Measurements from ENCODE around the gene CEP128. TPM values are rescaled to one million over a fixed set of nuclear protein-coding genes. Genes with fewer than 3 reads are reported as not detected.
A peak's percentile ranks its signal among the peaks of the same experiment; 100 is the strongest.

CEP128 gene
- total RNA-seq, 8 experiments from 2014 or later = 1.7 to 12.7 (median 5.2) TPM

- in situ Hi-C loops (cut with MboI; ENCODE audit: low pct_unique_long_range_greater_than_20kb in 2 of 9, low sequenced_read_pairs in 9 of 9, unreplicated experiment in 9 of 9) = no loop called here
- Histone ChIP-seq H3K4me1 (replicated peaks in 1 of 2) (no peaks in the 10 kb centered on the region), H3K27ac (no peak overlapping the region), H3K4me3 (no peak overlapping the region)
- ATAC-seq (replicated peaks in 6 of 8) = peak in 3 of 8 experiments; percentile 87 to 100 (median 100)
- 0 to 70% (median 8%) methylated on average over 1 to 3 of the region's 4 CpGs; no CpG with 5 or more reads in 2 of the 10 experiments for WGBS, 10 experiments
Observed at GRCh38 chr14:80491131-80491530, 450.4 kb downstream of the CEP128 start.

DNA sequence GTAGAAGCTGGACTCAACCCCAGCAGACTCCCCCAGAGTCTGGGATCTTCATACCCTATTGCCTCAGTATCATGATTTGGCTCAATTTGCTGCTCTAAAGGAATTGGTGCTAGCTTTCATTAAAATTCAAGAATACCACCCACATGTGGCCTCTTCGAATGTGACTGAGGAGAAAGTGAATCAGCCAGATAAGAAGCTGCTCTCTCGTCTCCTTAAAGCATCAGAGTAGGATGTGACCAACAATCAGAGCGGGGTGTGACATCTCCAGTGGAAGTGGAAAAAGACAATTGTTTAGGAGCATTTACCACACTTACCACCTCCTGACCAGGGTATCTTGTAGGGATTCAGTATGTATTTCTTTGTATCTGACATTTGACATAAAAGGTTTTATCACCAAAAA is 452.0 kb downstream of the CEP128 start:
- in situ Hi-C loops (cut with MboI; ENCODE audit: low pct_unique_long_range_greater_than_20kb in 2 of 9, low sequenced_read_pairs in 9 of 9, unreplicated experiment in 9 of 9) = no loop called here
- no peak overlapping the region for H3K4me3 ChIP-seq
- no peak overlapping the region for H3K27ac ChIP-seq
- no peaks in the 10 kb centered on the region for H3K4me1 ChIP-seq (replicated peaks in 1 of 2)
- WGBS, 10 experiments = 33 to 100% (median 80%) methylated on average over 1 to 3 of the region's 3 CpGs; no CpG with 5 or more reads in 3 of the 10 experiments
- ATAC-seq (replicated peaks in 6 of 8) = peak in 1 of 8 experiments; percentile 12

GRCh38 chr14:80485764-80486163 is 455.8 kb downstream of the CEP128 start:
- Histone ChIP-seq H3K27ac (no peak overlapping the region), H3K4me3 (no peak overlapping the region), H3K4me1 (replicated peaks in 1 of 2) (no peaks in the 10 kb centered on the region)
- no peak for ATAC-seq (replicated peaks in 6 of 8)
- in situ Hi-C loops (cut with MboI; ENCODE audit: low pct_unique_long_range_greater_than_20kb in 2 of 9, low sequenced_read_pairs in 9 of 9, unreplicated experiment in 9 of 9) = no loop called here
- WGBS, 10 experiments = 92 to 100% (median 95%) methylated on average over 2 of the region's 2 CpGs; no CpG with 5 or more reads in 1 of the 10 experiments

GRCh38 chr14:80483331-80483730 is 458.2 kb downstream of the CEP128 start:
- no peak for ATAC-seq (replicated peaks in 6 of 8)
- in situ Hi-C loops (cut with MboI; ENCODE audit: low pct_unique_long_range_greater_than_20kb in 2 of 9, low sequenced_read_pairs in 9 of 9, unreplicated experiment in 9 of 9) = no loop called here
- whole genome bisulfite sequencing, 10 experiments = 94 to 100% (median 100%) methylated on average over 1 to 2 of the region's 2 CpGs; no CpG with 5 or more reads in 3 of the 10 experiments
- Histone ChIP-seq H3K4me1 (replicated peaks in 1 of 2) (no peaks in the 10 kb centered on the region), H3K4me3 (no peak overlapping the region), H3K27ac (no peak overlapping the region)

- Histone ChIP-seq H3K27ac (no peak overlapping the region), H3K4me3 (no peak overlapping the region), H3K4me1 (replicated peaks in 1 of 2) (no peaks in the 10 kb centered on the region)
- in situ Hi-C loops (cut with MboI; ENCODE audit: low pct_unique_long_range_greater_than_20kb in 2 of 9, low sequenced_read_pairs in 9 of 9, unreplicated experiment in 9 of 9) = no loop called here
- WGBS, 10 experiments = 52 to 100% (median 79%) methylated on average over 2 to 6 of the region's 6 CpGs
- ATAC-seq (replicated peaks in 6 of 8) = no peak
Observed at GRCh38 chr14:80477388-80478160, 464.0 kb downstream of the CEP128 start.

- no peak for ATAC-seq (replicated peaks in 6 of 8)
- WGBS, 10 experiments = 49 to 100% (median 94%) methylated on average over 1 to 4 of the region's 4 CpGs; no CpG with 5 or more reads in 1 of the 10 experiments
- no peak overlapping the region for H3K27ac ChIP-seq
- H3K4me1 ChIP-seq (replicated peaks in 1 of 2) = no peaks in the 10 kb centered on the region
- H3K4me3 ChIP-seq = no peak overlapping the region
- in situ Hi-C loops (cut with MboI; ENCODE audit: low pct_unique_long_range_greater_than_20kb in 2 of 9, low sequenced_read_pairs in 9 of 9, unreplicated experiment in 9 of 9) = no loop called here
Observed at GRCh38 chr14:80475074-80475473, 466.5 kb downstream of the CEP128 start.

GRCh38 chr14:80468331-80469122 is 473.0 kb downstream of the CEP128 start:
- WGBS, 10 experiments = 59 to 100% (median 80%) methylated on average over 2 to 5 of the region's 5 CpGs
- in situ Hi-C loops (cut with MboI; ENCODE audit: low pct_unique_long_range_greater_than_20kb in 2 of 9, low sequenced_read_pairs in 9 of 9, unreplicated experiment in 9 of 9) = no loop called here

GRCh38 chr14:80465546-80466220 is 475.9 kb downstream of the CEP128 start:
- in situ Hi-C loops (cut with MboI; ENCODE audit: low pct_unique_long_range_greater_than_20kb in 2 of 9, low sequenced_read_pairs in 9 of 9, unreplicated experiment in 9 of 9) = no loop called here
- no peaks in the 10 kb centered on the region for H3K4me1 ChIP-seq (replicated peaks in 1 of 2)
- no peak overlapping the region for H3K27ac ChIP-seq
- H3K4me3 ChIP-seq = no peak overlapping the region
- no peak for ATAC-seq (replicated peaks in 6 of 8)
- WGBS, 10 experiments = 83 to 100% (median 93%) methylated on average over 4 to 6 of the region's 7 CpGs; no CpG with 5 or more reads in 3 of the 10 experiments

More at GRCh38 chr14:80468331-80469122, 473.0 kb downstream of the CEP128 start:
- Histone ChIP-seq H3K4me1 (replicated peaks in 1 of 2) (no peaks in the 10 kb centered on the region), H3K27ac (no peak overlapping the region), H3K4me3 (no peak overlapping the region)
- peak in 1 of 8 experiments; percentile 35 for ATAC-seq (replicated peaks in 6 of 8)

GRCh38 chr14:80464531-80465149 is 476.9 kb downstream of the CEP128 start:
- H3K4me1 ChIP-seq (replicated peaks in 1 of 2) = no peaks in the 10 kb centered on the region
- H3K4me3 ChIP-seq = no peak overlapping the region
- H3K27ac ChIP-seq = no peak overlapping the region
- ATAC-seq (replicated peaks in 6 of 8) = no peak
- in situ Hi-C loops (cut with MboI; ENCODE audit: low pct_unique_long_range_greater_than_20kb in 2 of 9, low sequenced_read_pairs in 9 of 9, unreplicated experiment in 9 of 9) = no loop called here
- 59 to 100% (median 70%) methylated on average over 2 to 15 of the region's 15 CpGs; no CpG with 5 or more reads in 2 of the 10 experiments for WGBS, 10 experiments

- Histone ChIP-seq H3K4me3 (no peak overlapping the region), H3K27ac (no peak overlapping the region), H3K4me1 (replicated peaks in 1 of 2) (no peaks in the 10 kb centered on the region)
- in situ Hi-C loops (cut with MboI; ENCODE audit: low pct_unique_long_range_greater_than_20kb in 2 of 9, low sequenced_read_pairs in 9 of 9, unreplicated experiment in 9 of 9) = no loop called here
- ATAC-seq (replicated peaks in 6 of 8) = peak in 3 of 8 experiments; percentile 59 to 85 (median 69)
- 0 to 100% (median 44%) methylated on average over 1 of the region's 1 CpG; no CpG with 5 or more reads in 2 of the 10 experiments for WGBS, 10 experiments
Observed at GRCh38 chr14:80456209-80456608, 485.3 kb downstream of the CEP128 start.

DNA sequence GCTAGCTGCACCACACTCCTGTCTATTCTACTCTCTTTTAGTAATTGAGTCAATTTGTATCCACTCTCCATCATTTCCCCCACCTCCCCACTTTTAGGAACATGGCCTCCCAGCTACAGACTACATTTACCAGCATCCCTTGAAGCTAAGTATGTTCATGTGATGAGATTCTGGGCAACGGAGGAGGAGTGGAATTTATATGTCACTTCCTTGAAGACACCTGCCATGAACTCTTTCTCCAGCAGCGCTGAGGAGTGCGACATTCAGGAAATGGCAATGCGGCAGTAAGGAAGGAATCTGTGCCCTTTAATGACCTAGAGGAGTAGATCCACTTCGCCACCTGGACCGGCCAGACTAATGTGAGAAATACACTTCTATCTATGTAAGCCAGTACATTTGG is 486.5 kb downstream of the CEP128 start:
- Histone ChIP-seq H3K4me3 (no peak overlapping the region), H3K27ac (no peak overlapping the region), H3K4me1 (replicated peaks in 1 of 2) (no peaks in the 10 kb centered on the region)
- 73 to 100% (median 80%) methylated on average over 1 to 6 of the region's 6 CpGs; no CpG with 5 or more reads in 3 of the 10 experiments for WGBS, 10 experiments
- in situ Hi-C loops (cut with MboI; ENCODE audit: low pct_unique_long_range_greater_than_20kb in 2 of 9, low sequenced_read_pairs in 9 of 9, unreplicated experiment in 9 of 9) = no loop called here
- no peak for ATAC-seq (replicated peaks in 6 of 8)

DNA sequence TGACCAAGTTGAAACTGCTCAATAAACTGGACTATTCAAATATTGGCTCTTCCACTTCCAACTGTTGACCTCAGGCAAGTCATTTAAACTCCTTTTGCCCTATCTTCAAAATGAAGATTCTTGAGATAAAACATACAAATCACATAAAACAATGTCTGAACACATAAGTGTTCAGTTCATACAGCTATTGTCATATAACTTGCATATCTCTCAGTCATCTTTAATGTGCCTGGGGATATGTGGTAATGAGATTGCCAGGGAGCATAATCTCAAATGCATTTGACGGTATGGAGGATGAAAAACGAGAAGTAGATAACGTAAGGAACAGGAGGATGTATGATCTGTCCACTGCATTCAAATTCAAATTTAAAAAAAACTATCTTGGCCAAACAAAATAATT is 493.3 kb downstream of the CEP128 start:
- ATAC-seq (replicated peaks in 6 of 8) = no peak
- no peaks in the 10 kb centered on the region for H3K4me1 ChIP-seq (replicated peaks in 1 of 2)
- 49 to 100% (median 90%) methylated on average over 2 to 3 of the region's 3 CpGs; no CpG with 5 or more reads in 1 of the 10 experiments for WGBS, 10 experiments
- H3K4me3 ChIP-seq = no peak overlapping the region
- in situ Hi-C loops (cut with MboI; ENCODE audit: low pct_unique_long_range_greater_than_20kb in 2 of 9, low sequenced_read_pairs in 9 of 9, unreplicated experiment in 9 of 9) = no loop called here
- no peak overlapping the region for H3K27ac ChIP-seq

Data from motor neuron (in vitro differentiated cells).